SK-N-SH (cell line): ENCODE measurements around the gene WNK2.
"Not testable (repeated sequence)": the region's sequence is repeated elsewhere in the genome, so short reads cannot be mapped to it uniquely, and the experiment has no call there.

ENCODE experiments used
- JUND ChIP-seq: IDR thresholded peaks from 2 replicates; pipeline ENCODE4 v1.4.0; 2012
- POLR2AphosphoS5 ChIP-seq: IDR thresholded peaks from 2 replicates; pipeline ENCODE4 v1.6.1; 2012; ENCODE audit warnings: low read depth, low read length
- SIN3A ChIP-seq: IDR thresholded peaks from 2 replicates; pipeline ENCODE4 v1.6.1; 2012; ENCODE audit warnings: low read depth, mild to moderate bottlenecking, low read length, moderate library complexity, borderline replicate concordance
- SMC3 ChIP-seq: IDR thresholded peaks from 2 replicates; pipeline ENCODE4 v1.6.1; 2012; ENCODE audit warnings: low read depth, low read length, improper control_type of control experiment
- TAF1 ChIP-seq: IDR thresholded peaks from 2 replicates; pipeline ENCODE4 v1.6.1; 2012; ENCODE audit warnings: low read depth, mild to moderate bottlenecking, low read length, moderate library complexity, borderline replicate concordance
- TF ChIP-seq, protein P1 (sequence below): fragments of 200-600 bp; sonication (generic); IDR thresholded peaks from 2 replicates; pipeline ENCODE4 v1.6.1; 2017; ENCODE audit warnings: antibody characterized with exemption, mild to moderate bottlenecking, moderate library complexity

DNA sequence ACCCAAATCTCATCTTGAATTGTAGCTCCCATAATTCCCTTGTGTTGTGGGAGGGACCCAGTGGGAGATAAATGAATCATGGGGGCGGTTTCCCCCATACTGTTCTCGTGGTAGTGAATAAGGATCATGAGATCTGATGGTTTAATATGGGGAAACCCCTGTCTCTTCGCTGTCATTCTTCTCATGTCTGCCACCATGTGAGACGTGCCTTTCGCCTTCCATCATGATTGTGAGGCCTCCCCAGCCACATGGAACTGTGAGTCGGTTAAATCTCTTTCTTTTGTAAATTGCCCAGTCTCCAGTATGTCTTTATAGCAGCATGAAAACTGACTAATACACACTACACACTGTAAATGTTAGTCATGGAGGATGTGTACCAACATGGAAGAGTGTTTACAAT, 37.2 kb upstream of the WNK2 start:
- TF ChIP-seq, protein P1, sequence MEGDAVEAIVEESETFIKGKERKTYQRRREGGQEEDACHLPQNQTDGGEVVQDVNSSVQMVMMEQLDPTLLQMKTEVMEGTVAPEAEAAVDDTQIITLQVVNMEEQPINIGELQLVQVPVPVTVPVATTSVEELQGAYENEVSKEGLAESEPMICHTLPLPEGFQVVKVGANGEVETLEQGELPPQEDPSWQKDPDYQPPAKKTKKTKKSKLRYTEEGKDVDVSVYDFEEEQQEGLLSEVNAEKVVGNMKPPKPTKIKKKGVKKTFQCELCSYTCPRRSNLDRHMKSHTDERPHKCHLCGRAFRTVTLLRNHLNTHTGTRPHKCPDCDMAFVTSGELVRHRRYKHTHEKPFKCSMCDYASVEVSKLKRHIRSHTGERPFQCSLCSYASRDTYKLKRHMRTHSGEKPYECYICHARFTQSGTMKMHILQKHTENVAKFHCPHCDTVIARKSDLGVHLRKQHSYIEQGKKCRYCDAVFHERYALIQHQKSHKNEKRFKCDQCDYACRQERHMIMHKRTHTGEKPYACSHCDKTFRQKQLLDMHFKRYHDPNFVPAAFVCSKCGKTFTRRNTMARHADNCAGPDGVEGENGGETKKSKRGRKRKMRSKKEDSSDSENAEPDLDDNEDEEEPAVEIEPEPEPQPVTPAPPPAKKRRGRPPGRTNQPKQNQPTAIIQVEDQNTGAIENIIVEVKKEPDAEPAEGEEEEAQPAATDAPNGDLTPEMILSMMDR, result not testable (repeated sequence)
- not testable (repeated sequence) for TF ChIP-seq JUND, POLR2AphosphoS5, SMC3, TAF1, SIN3A
